H1 (cell line): Measurements from ENCODE around the gene TWNK. TPM values are rescaled to one million over a fixed set of nuclear protein-coding genes. Genes with fewer than 3 reads are reported as not detected.

ENCODE experiments used
- CTCF ChIA-PET: fragments of 300-600 bp; sonication (Branson Sonifier 250); formaldehyde crosslinking; loops from one replicate; lab custom pipeline; 2021; ENCODE audit not compliant: partially characterized antibody; lab: Charles Lee
- POLR2A ChIA-PET: fragments of 300-600 bp; sonication (Branson Sonifier 250); formaldehyde crosslinking; loops from one replicate; lab custom pipeline; 2021; ENCODE audit warnings: inconsistent platforms; ENCODE audit not compliant: partially characterized antibody; lab: Charles Lee
- DNase-seq, 2 experiments: peaks; one replicate each; pipeline versions ENCODE4 v3.0.0 to v3.0.0-alpha.2; 2010 to 2022; ENCODE audit warnings: low spot score in 2 of 2, low read depth in 1 of 2, mixed read lengths in 1 of 2
- FAIRE-seq: peaks from 2 replicates; lab custom pipeline; 2011; peaks lifted over from hg19 to GRCh38; lab: Jason Lieb, UNC
- H2AFZ ChIP-seq: 2 replicates; pipeline ENCODE4 v1.8.1; 2012; ENCODE audit warnings: low read length, inconsistent platforms
- H2AK5ac ChIP-seq: 2 replicates; pipeline ENCODE4 v1.6.1; 2013; ENCODE audit warnings: low read depth, low read length
- H2BK120ac ChIP-seq: replicated peaks from 2 replicates; pipeline ENCODE3; 2013; ENCODE audit warnings: low read depth, low read length, inconsistent platforms
- H2BK12ac ChIP-seq: 2 replicates; pipeline ENCODE4 v1.6.1; 2013; ENCODE audit warnings: low read depth, low read length
- H2BK15ac ChIP-seq: 2 replicates; pipeline ENCODE4 v1.6.1; 2013; ENCODE audit warnings: low read length
- H2BK20ac ChIP-seq: 2 replicates; pipeline ENCODE4 v1.6.1; 2013; ENCODE audit warnings: low read length
- H2BK5ac ChIP-seq: 2 replicates; pipeline ENCODE4 v1.6.1; 2013; ENCODE audit warnings: low read depth, low read length
- H3K14ac ChIP-seq: 2 replicates; pipeline ENCODE4 v1.6.1; 2013; ENCODE audit warnings: inconsistent platforms; ENCODE audit not compliant: insufficient read length
- H3K18ac ChIP-seq: 2 replicates; pipeline ENCODE4 v1.6.1; 2013; ENCODE audit warnings: low read length; ENCODE audit errors: extremely low read depth
- H3K23ac ChIP-seq: 2 replicates; pipeline ENCODE4 v1.6.1; 2013; ENCODE audit warnings: inconsistent platforms; ENCODE audit not compliant: insufficient read length
- H3K23me2 ChIP-seq: 2 replicates; pipeline ENCODE4 v1.6.1; 2013; ENCODE audit warnings: low read depth, low read length
- H3K27ac ChIP-seq: 2 replicates; pipeline ENCODE4 v1.6.1; 2011; ENCODE audit warnings: low read depth, low read length, inconsistent platforms
- H3K27me3 ChIP-seq, 4 experiments: replicated peaks in 1 of 4; 1 replicate in 1 of 4; 2 replicates in 3 of 4; pipeline versions ENCODE4 v1.6.1 to v1.8.1; 2011 to 2013; ENCODE audit warnings: low read length in 3 of 4, mild to moderate bottlenecking in 3 of 4, inconsistent platforms in 2 of 4, mixed read lengths in 2 of 4, moderate library complexity in 1 of 4; ENCODE audit not compliant: control insufficient read depth in 3 of 4, insufficient read depth in 3 of 4; ENCODE audit errors: extremely low read depth in 1 of 4
- H3K36me3 ChIP-seq, 4 experiments: 2 replicates each; pipeline versions ENCODE4 v1.6.1 to v1.8.1; 2011 to 2013; ENCODE audit warnings: mild to moderate bottlenecking in 4 of 4, low read length in 3 of 4, moderate library complexity in 2 of 4, control low read depth in 1 of 4, inconsistent platforms in 1 of 4; ENCODE audit not compliant: insufficient read depth in 4 of 4, control insufficient read depth in 2 of 4
- H3K4ac ChIP-seq: replicated peaks from 2 replicates; pipeline ENCODE3; 2013; ENCODE audit warnings: low read length, low read depth, mixed read lengths, inconsistent platforms; ENCODE audit not compliant: insufficient read length
- H3K4me1 ChIP-seq, 4 experiments: replicated peaks in 1 of 4; 1 replicate in 1 of 4; 2 replicates in 3 of 4; pipeline versions ENCODE4 v1.6.1 to v1.8.1; 2011 to 2013; ENCODE audit warnings: low read length in 3 of 4, inconsistent platforms in 2 of 4, mixed read lengths in 1 of 4; ENCODE audit not compliant: insufficient read depth in 4 of 4, control insufficient read depth in 3 of 4
- H3K4me2 ChIP-seq, 2 experiments: 2 replicates each; pipeline versions ENCODE4 v1.6.1 to v1.8.1; 2011 to 2013; ENCODE audit warnings: low read depth in 2 of 2, low read length in 2 of 2, control low read depth in 1 of 2, inconsistent platforms in 1 of 2, mild to moderate bottlenecking in 1 of 2; ENCODE audit not compliant: insufficient read depth in 1 of 2
- H3K4me3 ChIP-seq, 4 experiments: fragments of 200-600, 300-600 bp in 1 of 4; sonication (generic), shearing (Covaris generic), sonication (Bioruptor Twin) in 1 of 4; 2 replicates each; pipeline versions ENCODE4 v1.5.1 to v1.8.1; 2011 to 2016; ENCODE audit warnings: low read length in 4 of 4, low read depth in 3 of 4, control low read depth in 2 of 4, inconsistent platforms in 2 of 4, mild to moderate bottlenecking in 2 of 4, mixed read lengths in 1 of 4, moderate library complexity in 1 of 4; ENCODE audit not compliant: insufficient read depth in 2 of 4; ENCODE audit errors: extremely low read depth in 1 of 4
- H3K56ac ChIP-seq: replicated peaks from 2 replicates; pipeline ENCODE3; 2013; ENCODE audit warnings: low read depth, mild to moderate bottlenecking, mixed read lengths, low read length, inconsistent platforms; ENCODE audit not compliant: insufficient read length
- H3K79me1 ChIP-seq: 2 replicates; pipeline ENCODE4 v1.6.1; 2013; ENCODE audit warnings: low read depth, low read length, control low read depth
- H3K79me2 ChIP-seq, 2 experiments: 2 replicates each; pipeline versions ENCODE4 v1.6.1 to v1.8.1; 2012 to 2013; ENCODE audit warnings: low read length in 2 of 2, mild to moderate bottlenecking in 2 of 2, inconsistent platforms in 1 of 2; ENCODE audit not compliant: insufficient read depth in 2 of 2, control insufficient read depth in 1 of 2
- H3K9ac ChIP-seq, 4 experiments: replicated peaks in 1 of 4; 1 replicate in 1 of 4; 2 replicates in 3 of 4; pipeline versions ENCODE4 v1.6.1 to v1.8.1; 2011 to 2013; ENCODE audit warnings: low read depth in 3 of 4, low read length in 3 of 4, control low read depth in 2 of 4, mild to moderate bottlenecking in 2 of 4, moderate library complexity in 2 of 4, inconsistent platforms in 1 of 4; ENCODE audit errors: extremely low read depth in 1 of 4
- H3K9me3 ChIP-seq, 2 experiments: 2 replicates each; pipeline versions ENCODE4 v1.6.1 to v1.8.1; 2012 to 2013; ENCODE audit warnings: mild to moderate bottlenecking in 2 of 2, moderate library complexity in 2 of 2, control low read depth in 1 of 2, inconsistent platforms in 1 of 2, low read depth in 1 of 2, low read length in 1 of 2, mixed read lengths in 1 of 2; ENCODE audit not compliant: insufficient read depth in 2 of 2
- H4K20me1 ChIP-seq, 2 experiments: replicated peaks in 1 of 2; 2 replicates each; pipeline versions ENCODE3 to v1.8.1; 2011 to 2013; ENCODE audit warnings: inconsistent platforms in 2 of 2, low read length in 2 of 2, mild to moderate bottlenecking in 1 of 2; ENCODE audit not compliant: insufficient read depth in 2 of 2, control insufficient read depth in 1 of 2
- H4K5ac ChIP-seq: 2 replicates; pipeline ENCODE4 v1.6.1; 2013; ENCODE audit warnings: low read length, low read depth, mixed read lengths, inconsistent platforms; ENCODE audit not compliant: insufficient read length
- H4K8ac ChIP-seq: 2 replicates; pipeline ENCODE4 v1.8.0; 2013; ENCODE audit warnings: mild to moderate bottlenecking, moderate library complexity, low read length, inconsistent platforms; ENCODE audit not compliant: insufficient read depth; ENCODE audit errors: extremely low read depth
- H4K91ac ChIP-seq: replicated peaks from 2 replicates; pipeline ENCODE3; 2013; ENCODE audit warnings: low read length, mixed read lengths, inconsistent platforms; ENCODE audit not compliant: insufficient read length
- CHD2 ChIP-seq: IDR thresholded peaks from 2 replicates; pipeline ENCODE4 v1.6.1; 2012; ENCODE audit warnings: low read length, improper control_type of control experiment
- HDAC2 ChIP-seq, 2 experiments: fragments of 300-600 bp in 1 of 2; sonication (generic) in 1 of 2; IDR thresholded peaks; 2 replicates each; pipeline ENCODE4 v1.6.1; 2011 to 2012; ENCODE audit warnings: low read depth in 2 of 2, low read length in 2 of 2, mild to moderate bottlenecking in 2 of 2, moderate library complexity in 2 of 2, borderline replicate concordance in 1 of 2, inconsistent platforms in 1 of 2
- KDM5A ChIP-seq: fragments of 200-600 bp; IDR thresholded peaks from 2 replicates; pipeline ENCODE4 v1.7.1; 2012; ENCODE audit warnings: mild to moderate bottlenecking, low read length, inconsistent platforms, mixed read lengths
- YY1 ChIP-seq: IDR thresholded peaks from 2 replicates; pipeline ENCODE4 v1.6.1; 2011; ENCODE audit warnings: low read depth, mild to moderate bottlenecking, low read length
- WGBS, 2 experiments: shearing (Covaris generic) in 1 of 2; methylation state at CpG; one replicate each; pipeline versions ENCODE4 v1.1.6 to v1.1.7; 2013 to 2015; ENCODE audit warnings: low lambda C conversion rate in 2 of 2, mixed read lengths in 2 of 2, inconsistent platforms in 1 of 2, low coverage in 1 of 2, missing lambda C conversion rate in 1 of 2; ENCODE audit not compliant: insufficient replicate concordance in 2 of 2, insufficient coverage in 1 of 2, insufficient read length in 1 of 2; ENCODE audit errors: extremely low coverage in 1 of 2, missing lambda C conversion rate in 1 of 2; 5-methylcytosine and 5-hydroxymethylcytosine counted together
- polyA plus RNA-seq, 7 experiments: library from polyadenylated mRNA; depleted of rRNA in 3 of 7; stranded (reverse) in 5 of 7; unstranded in 2 of 7; fragments of >200 nt in 5 of 7; fragments of 200-250 nt in 2 of 7; gene quantifications; 1 replicate in 5 of 7; 2 replicates in 1 of 7; 4 replicates in 1 of 7; pipeline versions ENCODE4 v1.2.1 to v1.2.3, GENCODE V29; 2011 to 2013; ENCODE audit warnings: missing spikeins in 2 of 7, mixed read lengths in 2 of 7
- total RNA-seq: library from RNA; stranded (reverse); fragmentation: NEBNext Ultra II Directional; extraction: Animal tissue kit (Norgen Biotek cat#: 25700); gene quantifications from 2 replicates; pipeline ENCODE4 v1.2.1, GENCODE V29; 2021

The TWNK gene
- total and polyA plus RNA-seq, 2 of the 8 experiments (the other 6 are each of a cell fraction or from before 2014, with no cell fraction given) = 15.4 to 32.5 TPM

- H3K79me2 ChIP-seq = no peaks in the 10 kb centered on the region
- WGBS, 2 experiments = 89% methylated on average over 2 of the region's 2 CpGs; no CpG with 5 or more reads in 1 of the 2 experiments
- no peak overlapping the region for H2AK5ac ChIP-seq
- no peak overlapping the region for H2AFZ ChIP-seq
- no peak for FAIRE-seq
- H3K9ac ChIP-seq = 0 out of 7 replicates have a peak overlapping the region, but pooled peaks of 1 of the 4 experiments have one; percentile 17
- no peaks in the 10 kb centered on the region for H3K9me3 ChIP-seq
- peaks cover 9% of the 10 kb centered on the region for H3K23me2 ChIP-seq
- H3K4ac ChIP-seq = no peak overlapping the region
- H3K23ac ChIP-seq = no peak overlapping the region
- no peak overlapping the region for H3K18ac ChIP-seq
- CTCF ChIA-PET = interaction anchor here (0.5 to 5.4 kb wide), 10 partner anchors 9 to 821 kb away, joined by 3 to 32 read pairs (median 4); no protein-coding TSS in a partner anchor
- no peak overlapping the region for H3K27ac ChIP-seq
- peaks cover 0 to 10% (median 2%) of the 10 kb centered on the region in 4 experiments; a peak in 1 of 8 replicates for H3K36me3 ChIP-seq
- H2BK15ac ChIP-seq = no peak overlapping the region
- H3K79me1 ChIP-seq = no peaks in the 10 kb centered on the region
- POLR2A ChIA-PET = interaction anchor here (1.1 to 6.0 kb wide), 6 partner anchors 12 to 54 kb away, joined by 3 to 38 read pairs (median 4); partner anchors contain the start of genes LZTS2, MRPL43, SLF2 and TWNK
- no peak overlapping the region for H4K91ac ChIP-seq
- H2BK5ac ChIP-seq = no peak overlapping the region
- no peak overlapping the region for H2BK12ac ChIP-seq
- no peak overlapping the region for H3K14ac ChIP-seq
- no peak overlapping the region for H4K5ac ChIP-seq
- H3K4me3 ChIP-seq = no peak overlapping the region
- H2BK20ac ChIP-seq = no peak overlapping the region
- H3K4me1 ChIP-seq = peaks cover 7 to 15% (median 9%) of the 10 kb centered on the region in 4 experiments
- H2BK120ac ChIP-seq = no peak overlapping the region
- no peak overlapping the region for H3K56ac ChIP-seq
- TF ChIP-seq CHD2 (no peak), HDAC2 (IDR thresholded peaks at IDR 0.05; ENCODE audit: borderline replicate concordance in 1 of 2, low read depth in 2 of 2, low read length in 2 of 2) (no peak), KDM5A (no peak), YY1 (no peak)
- H3K27me3 ChIP-seq = peaks cover 0 to 3% (median 1%) of the 10 kb centered on the region in 4 experiments; a peak in 1 of 7 replicates
- no peak overlapping the region for H3K4me2 ChIP-seq
- peaks cover 0 to 5% of the 10 kb centered on the region in 2 experiments for H4K20me1 ChIP-seq
- no peak for DNase-seq
- no peak overlapping the region for H4K8ac ChIP-seq
Measured at GRCh38 chr10:100966887-100967286, 20.5 kb upstream of the TWNK start.
